22Rv1 (cell line): ENCODE data around the gene RTF2.

Source experiments
- ZFX ChIP-seq: fragments of 450-650 bp; IDR thresholded peaks from 2 replicates; pipeline ENCODE4 v1.6.1; 2017; ENCODE audit warnings: antibody characterized with exemption, borderline replicate concordance
- TF ChIP-seq, protein P1 (sequence below): fragments of 450-650 bp; IDR thresholded peaks from 2 replicates; pipeline ENCODE4 v1.5.1; 2017; ENCODE audit warnings: mild to moderate bottlenecking

DNA sequence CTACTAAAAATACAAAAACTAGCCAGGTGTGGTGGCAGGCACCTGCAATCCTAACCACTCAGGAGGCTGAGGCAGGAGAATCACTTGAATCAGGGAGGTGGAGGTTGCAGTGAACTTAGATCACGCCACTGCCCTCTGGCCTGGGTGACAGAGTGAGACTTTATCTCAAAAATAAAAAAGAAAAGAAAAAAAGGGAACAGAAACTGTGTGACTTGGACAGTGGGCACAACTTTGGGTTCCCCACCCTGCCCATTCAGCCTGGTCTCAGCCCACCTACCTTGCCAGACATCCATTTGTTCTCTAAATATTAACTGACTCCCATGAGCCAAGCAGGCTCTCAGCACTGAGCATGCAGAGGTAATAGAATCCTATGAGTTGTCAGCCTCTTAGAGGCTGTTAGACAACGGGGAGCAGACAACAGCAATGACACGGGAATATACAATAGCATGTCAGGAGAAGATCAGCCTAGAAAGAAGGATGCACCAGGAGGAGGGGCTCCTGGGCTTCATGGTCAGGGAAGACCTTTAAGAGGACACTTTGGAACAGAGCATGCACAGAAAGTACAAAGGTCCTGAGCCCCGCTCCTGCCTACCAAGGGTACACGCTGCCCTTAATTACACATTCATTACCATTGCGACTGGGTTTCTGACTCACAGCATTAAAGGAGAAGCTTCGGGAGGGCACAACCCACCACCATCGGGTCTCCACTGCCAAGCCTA lies 84.6 kb downstream of the RTF2 start:
- no peak for TF ChIP-seq ZFX
- TF ChIP-seq, protein P1, sequence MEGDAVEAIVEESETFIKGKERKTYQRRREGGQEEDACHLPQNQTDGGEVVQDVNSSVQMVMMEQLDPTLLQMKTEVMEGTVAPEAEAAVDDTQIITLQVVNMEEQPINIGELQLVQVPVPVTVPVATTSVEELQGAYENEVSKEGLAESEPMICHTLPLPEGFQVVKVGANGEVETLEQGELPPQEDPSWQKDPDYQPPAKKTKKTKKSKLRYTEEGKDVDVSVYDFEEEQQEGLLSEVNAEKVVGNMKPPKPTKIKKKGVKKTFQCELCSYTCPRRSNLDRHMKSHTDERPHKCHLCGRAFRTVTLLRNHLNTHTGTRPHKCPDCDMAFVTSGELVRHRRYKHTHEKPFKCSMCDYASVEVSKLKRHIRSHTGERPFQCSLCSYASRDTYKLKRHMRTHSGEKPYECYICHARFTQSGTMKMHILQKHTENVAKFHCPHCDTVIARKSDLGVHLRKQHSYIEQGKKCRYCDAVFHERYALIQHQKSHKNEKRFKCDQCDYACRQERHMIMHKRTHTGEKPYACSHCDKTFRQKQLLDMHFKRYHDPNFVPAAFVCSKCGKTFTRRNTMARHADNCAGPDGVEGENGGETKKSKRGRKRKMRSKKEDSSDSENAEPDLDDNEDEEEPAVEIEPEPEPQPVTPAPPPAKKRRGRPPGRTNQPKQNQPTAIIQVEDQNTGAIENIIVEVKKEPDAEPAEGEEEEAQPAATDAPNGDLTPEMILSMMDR: no peak
